Activated naive CD8-positive, alpha-beta T cell treated with anti-CD3 and anti-CD28 coated beads, Interleukin-2, amount 10 ng/mL, durations not matched to agents 7 days and 5 days (primary cell): ENCODE measurements around the gene INMT. TPM values are rescaled to one million over a fixed set of nuclear protein-coding genes. Genes with fewer than 3 reads are reported as not detected.

Experiments used
- ATAC-seq: fragments of 150-1000 bp; cut with Tn5 transposase; one replicate; pipeline ENCODE4 v1.10.0; 2021; ENCODE audit warnings: low read depth, moderate library complexity
- POLR2A ChIA-PET: fragments of 350-600 bp; sonication (Branson Sonifier 250); formaldehyde crosslinking; loops from one replicate; lab custom pipeline; 2021; ENCODE audit warnings: antibody characterized with exemption; lab: Charles Lee
- DNase-seq: peaks from one replicate; pipeline ENCODE4 v3.0.0; 2021
- H3K27ac Mint-ChIP-seq: one replicate; pipeline ENCODE4 v1.8.0; 2022; ENCODE audit warnings: mild to moderate bottlenecking, mixed read lengths
- H3K27me3 Mint-ChIP-seq: one replicate; pipeline ENCODE4 v1.8.0; 2022; ENCODE audit warnings: mild to moderate bottlenecking, moderate library complexity, mixed read lengths
- H3K36me3 Mint-ChIP-seq: one replicate; pipeline ENCODE4 v1.8.0; 2021; ENCODE audit warnings: mild to moderate bottlenecking, mixed read lengths
- H3K4me1 Mint-ChIP-seq: one replicate; pipeline ENCODE4 v1.8.0; 2021; ENCODE audit warnings: mixed read lengths
- H3K4me3 Mint-ChIP-seq: one replicate; pipeline ENCODE4 v1.8.0; 2022; ENCODE audit warnings: mild to moderate bottlenecking, moderate library complexity, mixed read lengths
- H3K9me3 Mint-ChIP-seq: one replicate; pipeline ENCODE4 v1.8.0; 2021; ENCODE audit warnings: mixed read lengths
- total RNA-seq, 2 experiments: library from RNA; stranded (reverse); gene quantifications; one replicate each; pipeline ENCODE4 v1.2.3, GENCODE V29; 2021

Gene INMT
- under 1 TPM; 0.30 to 0.37 TPM for total RNA-seq

DNA sequence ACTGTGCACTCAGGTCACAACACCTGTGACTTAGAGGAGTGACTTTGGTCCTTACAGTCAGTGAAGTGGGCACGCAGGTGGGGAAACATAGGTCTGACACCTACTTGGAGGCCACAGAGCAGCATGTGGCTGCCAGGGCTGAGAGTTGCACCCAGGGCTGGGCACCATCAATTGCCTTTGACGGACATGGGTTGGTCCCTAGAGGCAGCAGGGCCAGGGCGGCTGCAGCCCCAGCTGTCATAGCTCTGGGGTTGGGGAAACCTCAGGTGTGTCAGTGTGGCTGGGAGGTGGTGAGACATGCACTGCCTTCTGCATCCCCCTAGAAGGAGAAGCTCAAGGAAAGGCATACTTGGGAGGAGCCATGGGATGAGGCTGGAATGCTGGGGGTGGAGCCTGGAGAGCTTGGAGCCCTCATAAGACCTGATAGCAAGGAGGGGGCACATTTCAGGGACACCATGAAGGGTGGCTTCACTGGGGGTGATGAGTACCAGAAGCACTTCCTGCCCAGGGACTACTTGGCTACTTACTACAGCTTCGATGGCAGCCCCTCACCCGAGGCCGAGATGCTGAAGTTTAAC is at the start of gene INMT:
Gene INMT (plus strand): TSS at position 440 of the 578 bp plus-strand sequence. CDS start 16 bp downstream, at position 456.
- no peaks in the 10 kb centered on the region for H3K9me3 Mint-ChIP-seq
- H3K4me1 Mint-ChIP-seq, result no peaks in the 10 kb centered on the region
- H3K27me3 Mint-ChIP-seq, result peaks cover 9% of the 10 kb centered on the region
- H3K36me3 Mint-ChIP-seq, result no peaks in the 10 kb centered on the region
- ATAC-seq (no peak), DNase-seq (no peak)
- no peak within 1 kb of the TSS for H3K4me3 Mint-ChIP-seq
- POLR2A ChIA-PET, result no interaction called here
- no peak within 1 kb of the TSS for H3K27ac Mint-ChIP-seq

DNA sequence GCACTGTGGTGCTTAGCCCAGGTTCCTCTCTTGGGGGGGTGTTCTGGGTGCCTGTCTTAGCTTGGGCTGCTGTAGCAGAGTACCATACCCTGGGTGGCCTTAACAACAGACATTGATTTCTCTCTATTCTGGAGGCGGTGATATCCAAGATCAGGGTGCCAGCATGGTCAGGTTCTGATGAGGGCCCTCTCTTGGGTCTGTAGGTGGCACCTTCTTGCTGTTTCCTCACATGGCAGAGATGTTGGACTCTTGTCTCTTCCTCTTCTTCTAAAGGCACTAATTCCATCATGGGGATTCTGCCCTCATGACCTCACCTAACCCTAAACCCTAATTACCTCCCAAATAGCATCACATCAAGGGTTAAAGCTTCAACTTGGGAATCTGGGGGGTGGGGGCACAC is 49.7 kb upstream of the INMT start:
- no peak overlapping the region for H3K4me3 Mint-ChIP-seq
- peaks cover 7% of the 10 kb centered on the region for H3K27me3 Mint-ChIP-seq
- H3K36me3 Mint-ChIP-seq, result no peaks in the 10 kb centered on the region
- no peak overlapping the region for H3K27ac Mint-ChIP-seq
- peak; percentile 82 for ATAC-seq
- POLR2A ChIA-PET, result interaction anchor here (2.2 kb wide), 1 partner anchor 36 kb away, joined by 7 read pairs; no protein-coding TSS in a partner anchor
- no peak for DNase-seq
- H3K4me1 Mint-ChIP-seq, result peaks cover 5% of the 10 kb centered on the region
- no peaks in the 10 kb centered on the region for H3K9me3 Mint-ChIP-seq

GRCh38 chr7:30703756-30704155 is 48.2 kb upstream of the INMT start:
- Mint-ChIP-seq H3K9me3 (no peaks in the 10 kb centered on the region), H3K4me3 (no peak overlapping the region), H3K4me1 (peaks cover 2% of the 10 kb centered on the region), H3K36me3 (no peaks in the 10 kb centered on the region), H3K27ac (no peak overlapping the region), H3K27me3 (peaks cover 4% of the 10 kb centered on the region)
- DNase-seq, result no peak
- POLR2A ChIA-PET, result interaction anchor here (2.2 kb wide), 1 partner anchor 35 kb away, joined by 7 read pairs; no protein-coding TSS in a partner anchor
- ATAC-seq, result no peak

- Mint-ChIP-seq H3K4me1 (peaks cover 2% of the 10 kb centered on the region), H3K36me3 (no peaks in the 10 kb centered on the region), H3K27ac (no peak overlapping the region), H3K9me3 (no peaks in the 10 kb centered on the region), H3K4me3 (no peak overlapping the region), H3K27me3 (peaks cover 4% of the 10 kb centered on the region)
- POLR2A ChIA-PET, result no interaction called here
- no peak for DNase-seq
- no peak for ATAC-seq
Measured at GRCh38 chr7:30705008-30705407, 46.9 kb upstream of the INMT start.

GRCh38 chr7:30705596-30705995 is 46.3 kb upstream of the INMT start:
- no peak for DNase-seq
- no peak overlapping the region for H3K4me3 Mint-ChIP-seq
- H3K9me3 Mint-ChIP-seq, result no peaks in the 10 kb centered on the region
- peaks cover 4% of the 10 kb centered on the region for H3K27me3 Mint-ChIP-seq
- POLR2A ChIA-PET, result no interaction called here
- no peak overlapping the region for H3K27ac Mint-ChIP-seq
- ATAC-seq, result no peak
- peaks cover 2% of the 10 kb centered on the region for H3K4me1 Mint-ChIP-seq
- no peaks in the 10 kb centered on the region for H3K36me3 Mint-ChIP-seq

GRCh38 chr7:30706316-30706715 is 45.6 kb upstream of the INMT start:
- Mint-ChIP-seq H3K4me1 (peaks cover 2% of the 10 kb centered on the region), H3K9me3 (no peaks in the 10 kb centered on the region), H3K4me3 (no peak overlapping the region), H3K36me3 (no peaks in the 10 kb centered on the region), H3K27ac (no peak overlapping the region), H3K27me3 (peaks cover 4% of the 10 kb centered on the region)
- POLR2A ChIA-PET, result no interaction called here
- no peak for ATAC-seq
- no peak for DNase-seq

GRCh38 chr7:30706908-30707307 is 45.0 kb upstream of the INMT start:
- no peak overlapping the region for H3K4me3 Mint-ChIP-seq
- H3K27ac Mint-ChIP-seq, result no peak overlapping the region
- H3K9me3 Mint-ChIP-seq, result no peaks in the 10 kb centered on the region
- peaks cover 2% of the 10 kb centered on the region for H3K4me1 Mint-ChIP-seq
- H3K36me3 Mint-ChIP-seq, result no peaks in the 10 kb centered on the region
- ATAC-seq (no peak), DNase-seq (no peak)
- POLR2A ChIA-PET, result no interaction called here
- H3K27me3 Mint-ChIP-seq, result no peaks in the 10 kb centered on the region

GRCh38 chr7:30707391-30708357 is 44.3 kb upstream of the INMT start:
- Mint-ChIP-seq H3K4me1 (peaks cover 2% of the 10 kb centered on the region), H3K27ac (no peak overlapping the region)
- POLR2A ChIA-PET, result interaction anchor here (0.9 kb wide), 1 partner anchor 43 kb away, joined by 4 read pairs; no protein-coding TSS in a partner anchor

DNA sequence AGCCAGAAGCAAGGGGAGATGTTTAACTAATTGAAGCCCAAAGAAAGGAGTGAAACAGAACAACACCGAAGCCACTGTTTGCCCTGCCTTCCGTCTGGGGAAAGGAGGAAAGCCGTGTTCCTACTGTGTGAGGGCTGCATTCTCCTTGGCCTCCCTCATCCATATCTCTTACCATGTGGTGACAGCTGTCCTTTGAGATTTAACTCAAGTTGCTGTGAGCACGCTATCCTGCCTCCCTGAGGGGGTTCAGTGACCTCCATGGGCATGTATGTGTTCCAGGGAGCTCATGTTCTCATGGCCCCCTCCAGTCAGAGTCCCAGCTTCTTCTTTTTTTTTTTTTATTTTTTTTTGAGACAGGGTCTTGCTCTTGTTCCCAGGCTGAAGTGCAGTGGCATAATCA is 43.5 kb upstream of the INMT start:
- no peak for DNase-seq
- H3K27ac Mint-ChIP-seq, result no peak overlapping the region
- no peaks in the 10 kb centered on the region for H3K4me1 Mint-ChIP-seq
- H3K9me3 Mint-ChIP-seq, result no peaks in the 10 kb centered on the region
- H3K4me3 Mint-ChIP-seq, result no peak overlapping the region
- no peak for ATAC-seq
- POLR2A ChIA-PET, result interaction anchor here (0.9 kb wide), 1 partner anchor 42 kb away, joined by 4 read pairs; no protein-coding TSS in a partner anchor
- H3K27me3 Mint-ChIP-seq, result no peaks in the 10 kb centered on the region
- no peaks in the 10 kb centered on the region for H3K36me3 Mint-ChIP-seq

More at GRCh38 chr7:30707391-30708357, 44.3 kb upstream of the INMT start:
- ATAC-seq (no peak), DNase-seq (no peak)
- Mint-ChIP-seq H3K36me3 (no peaks in the 10 kb centered on the region), H3K9me3 (no peaks in the 10 kb centered on the region), H3K27me3 (no peaks in the 10 kb centered on the region), H3K4me3 (no peak overlapping the region)

DNA sequence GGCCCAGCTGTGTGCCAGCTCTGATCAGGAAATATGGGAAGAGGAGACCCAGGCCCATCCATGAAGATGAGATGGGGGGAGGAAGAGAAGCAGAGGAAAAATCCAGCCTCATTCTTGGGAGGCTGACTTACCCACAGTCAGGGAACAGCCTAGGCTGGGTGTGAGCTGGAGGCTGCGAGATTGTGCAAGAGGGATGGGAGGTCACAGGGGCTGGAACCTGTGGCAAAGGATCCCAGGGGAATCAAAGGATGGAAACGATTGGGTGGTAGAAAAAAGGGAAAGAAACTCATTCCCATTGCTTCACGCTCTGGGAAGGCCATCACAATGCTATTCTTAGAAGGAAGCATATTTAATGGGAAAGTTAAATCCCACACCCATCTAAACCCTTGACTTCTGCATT is 43.0 kb upstream of the INMT start:
- ATAC-seq, result no peak
- DNase-seq, result no peak
- H3K27me3 Mint-ChIP-seq, result no peaks in the 10 kb centered on the region
- H3K4me1 Mint-ChIP-seq, result no peaks in the 10 kb centered on the region
- POLR2A ChIA-PET, result interaction anchor here (0.9 kb wide), 1 partner anchor 41 kb away, joined by 4 read pairs; no protein-coding TSS in a partner anchor
- no peaks in the 10 kb centered on the region for H3K9me3 Mint-ChIP-seq
- no peak overlapping the region for H3K4me3 Mint-ChIP-seq
- H3K27ac Mint-ChIP-seq, result no peak overlapping the region
- H3K36me3 Mint-ChIP-seq, result no peaks in the 10 kb centered on the region

DNA sequence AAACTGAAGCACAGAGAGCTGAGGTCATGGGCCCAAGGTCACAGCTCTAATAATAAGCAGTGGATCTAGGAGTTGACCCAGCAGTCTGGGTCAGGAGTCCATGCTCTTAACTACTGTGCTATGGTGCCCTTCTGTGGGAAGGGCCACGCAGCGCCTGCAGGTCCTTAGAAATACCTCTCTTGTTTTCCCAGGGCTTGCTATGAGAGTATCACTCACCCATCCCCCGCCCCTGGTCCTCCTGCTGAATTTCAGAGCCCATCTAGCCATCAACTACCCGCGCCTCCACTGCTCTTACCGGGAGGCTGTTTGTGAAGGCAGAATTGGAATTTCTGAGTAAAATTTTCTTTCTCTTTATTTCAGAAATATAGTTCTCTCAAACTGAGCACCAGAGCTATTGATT is 42.4 kb upstream of the INMT start:
- Mint-ChIP-seq H3K9me3 (no peaks in the 10 kb centered on the region), H3K36me3 (no peaks in the 10 kb centered on the region), H3K27ac (no peak overlapping the region), H3K27me3 (no peaks in the 10 kb centered on the region), H3K4me1 (no peaks in the 10 kb centered on the region), H3K4me3 (no peak overlapping the region)
- DNase-seq (no peak), ATAC-seq (no peak)
- POLR2A ChIA-PET, result no interaction called here

DNA sequence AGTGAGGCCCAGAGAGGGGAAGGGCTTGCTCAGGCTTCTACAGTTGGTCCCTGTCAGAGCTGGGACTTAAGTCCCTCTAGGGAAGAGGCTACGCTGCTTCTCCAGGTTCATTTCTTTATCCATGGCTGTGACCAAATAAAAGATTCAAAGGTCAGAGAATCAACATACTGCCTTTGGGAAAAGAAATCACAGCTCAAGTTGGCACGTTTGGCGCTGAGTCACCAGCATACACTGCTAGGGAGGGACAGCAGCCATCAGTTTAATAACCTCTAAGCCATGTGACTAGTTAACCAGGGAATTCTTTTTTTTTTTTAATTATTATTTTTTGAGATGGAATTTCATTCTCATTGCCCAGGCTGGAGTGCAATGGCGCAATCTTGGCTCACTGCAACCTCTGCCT is 41.3 kb upstream of the INMT start:
- POLR2A ChIA-PET, result no interaction called here
- Mint-ChIP-seq H3K9me3 (no peaks in the 10 kb centered on the region), H3K4me1 (no peaks in the 10 kb centered on the region), H3K36me3 (peaks cover 2% of the 10 kb centered on the region), H3K27ac (no peak overlapping the region), H3K27me3 (no peaks in the 10 kb centered on the region), H3K4me3 (no peak overlapping the region)
- no peak for DNase-seq
- ATAC-seq, result no peak

DNA sequence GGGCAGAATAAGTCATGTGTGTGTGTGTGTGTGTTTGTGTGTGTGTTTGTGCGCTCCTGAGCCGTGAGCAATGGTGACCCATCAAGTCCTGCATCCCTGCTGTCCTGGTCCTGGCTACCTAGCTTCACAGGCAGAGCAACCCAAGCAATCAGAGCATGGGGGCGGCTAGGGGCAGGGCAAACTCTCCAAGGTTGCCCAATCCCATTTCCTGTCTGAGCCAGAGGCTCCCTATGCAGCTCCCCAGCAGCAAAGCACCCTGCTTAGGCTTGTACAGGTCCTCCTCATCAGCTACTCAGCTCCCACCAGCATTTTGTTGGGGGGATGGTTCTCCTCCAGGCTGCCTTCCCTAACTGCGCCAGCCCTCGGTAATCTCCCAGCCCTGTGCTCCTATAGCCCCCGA is 38.5 kb upstream of the INMT start:
- H3K4me1 Mint-ChIP-seq, result no peaks in the 10 kb centered on the region
- no peak for DNase-seq
- no peak overlapping the region for H3K4me3 Mint-ChIP-seq
- peaks cover 17% of the 10 kb centered on the region for H3K36me3 Mint-ChIP-seq
- no peaks in the 10 kb centered on the region for H3K27me3 Mint-ChIP-seq
- H3K27ac Mint-ChIP-seq, result no peak overlapping the region
- peaks cover 13% of the 10 kb centered on the region for H3K9me3 Mint-ChIP-seq
- POLR2A ChIA-PET, result no interaction called here
- ATAC-seq, result no peak
